Activated naive CD4-positive, alpha-beta T cell treated with anti-CD3 and anti-CD28 coated beads, Interleukin-2, amount 50 U/mL, for 24 hours (primary cell): ENCODE measurements around the gene NLN.
"Not testable (repeated sequence)": the region's sequence is repeated elsewhere in the genome, so short reads cannot be mapped to it uniquely, and the experiment has no call there.

ENCODE experiments used
- H3K27ac Mint-ChIP-seq: one replicate; pipeline ENCODE4 v1.8.0; 2021; ENCODE audit warnings: mild to moderate bottlenecking, mixed read lengths
- H3K27me3 Mint-ChIP-seq: one replicate; pipeline ENCODE4 v1.8.0; 2021; ENCODE audit warnings: mixed read lengths
- H3K36me3 Mint-ChIP-seq: one replicate; pipeline ENCODE4 v1.8.0; 2021; ENCODE audit warnings: mixed read lengths
- H3K4me1 Mint-ChIP-seq: one replicate; pipeline ENCODE4 v1.8.0; 2021; ENCODE audit warnings: mixed read lengths
- H3K4me3 Mint-ChIP-seq: one replicate; pipeline ENCODE4 v1.8.0; 2021; ENCODE audit warnings: mild to moderate bottlenecking, mixed read lengths
- H3K9me3 Mint-ChIP-seq: one replicate; pipeline ENCODE4 v1.8.0; 2021; ENCODE audit warnings: mixed read lengths

The NLN gene

DNA sequence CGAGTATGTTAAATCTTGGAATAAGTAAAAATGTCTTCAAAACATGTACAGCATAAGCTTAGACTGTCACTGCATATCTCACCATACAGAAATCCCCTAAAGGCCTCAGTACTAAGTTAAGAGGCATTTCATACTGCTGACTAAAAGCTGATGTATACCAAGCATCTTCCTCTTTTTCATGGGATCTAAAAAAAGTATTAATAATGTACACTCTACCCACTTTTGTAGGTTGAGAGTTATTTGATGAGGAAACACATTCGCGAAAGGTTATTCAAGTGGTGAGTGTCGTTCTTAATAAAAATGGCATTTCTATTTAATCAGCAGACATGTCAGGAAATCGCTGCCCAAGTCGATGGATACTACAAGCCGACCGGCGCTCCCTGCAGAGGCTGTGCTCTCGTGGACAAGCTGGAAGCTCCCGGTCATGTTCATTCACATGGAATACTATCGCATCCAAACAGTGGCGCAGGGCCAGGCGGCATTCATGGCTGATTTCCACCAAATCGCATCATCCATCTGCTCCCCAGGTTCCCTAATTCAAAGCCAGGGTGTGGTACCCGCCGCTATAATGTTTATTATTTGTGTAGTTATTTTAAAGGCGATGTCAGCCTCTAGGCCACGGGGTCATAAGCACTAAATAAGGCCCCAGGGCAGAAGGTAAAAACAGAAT is 820 bp upstream of the NLN start:
- H3K9me3 Mint-ChIP-seq: no peaks in the 10 kb centered on the region
- H3K4me1 Mint-ChIP-seq: peaks cover 16% of the 10 kb centered on the region
- H3K27me3 Mint-ChIP-seq: no peaks in the 10 kb centered on the region
- H3K27ac Mint-ChIP-seq: peak overlapping the region; percentile 93
- H3K36me3 Mint-ChIP-seq: no peaks in the 10 kb centered on the region
- H3K4me3 Mint-ChIP-seq: peak overlapping the region; percentile 96

DNA sequence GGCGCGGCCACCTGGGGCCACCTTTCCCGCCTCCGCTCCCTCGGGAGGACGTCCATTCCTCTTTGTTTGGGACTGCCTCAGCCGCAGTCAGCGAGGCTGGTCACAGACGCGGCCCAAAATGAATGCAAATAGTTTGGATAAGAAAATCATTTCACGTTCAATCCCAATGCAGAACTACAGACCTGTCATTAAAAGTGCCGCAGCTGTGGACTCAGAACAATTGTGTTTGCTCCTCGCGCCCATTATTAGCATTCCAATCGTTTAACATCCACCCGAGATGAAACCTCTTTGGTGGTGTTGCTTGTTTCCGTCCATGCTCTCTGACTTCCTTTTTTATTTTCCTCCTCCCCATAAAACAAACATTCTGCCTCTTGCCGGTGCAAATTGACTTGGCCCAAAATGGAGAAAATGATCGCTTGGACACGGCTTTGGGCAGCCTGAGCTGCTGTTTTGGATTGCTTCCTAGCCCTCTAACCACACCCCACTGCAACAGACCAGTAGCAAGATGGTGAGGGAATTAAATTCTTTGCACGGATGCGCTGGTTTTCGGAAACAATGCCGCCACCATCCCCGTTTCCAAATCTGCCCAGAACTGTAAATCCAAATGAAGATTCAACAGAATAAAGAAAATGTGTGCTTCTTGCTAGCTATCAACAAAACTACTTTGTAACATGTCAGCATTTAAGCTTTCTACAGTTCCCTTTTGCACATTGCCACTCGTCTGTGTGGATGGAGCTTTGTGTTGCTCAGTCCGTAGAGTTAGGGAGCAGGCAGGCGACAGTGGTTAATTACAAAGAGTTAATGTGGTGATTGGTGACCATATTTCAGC is 784 bp downstream of the NLN start:
- Mint-ChIP-seq H3K4me1 (peaks cover 16% of the 10 kb centered on the region), H3K4me3 (peak overlapping the region; percentile 92), H3K36me3 (no peaks in the 10 kb centered on the region), H3K27me3 (no peaks in the 10 kb centered on the region), H3K9me3 (no peaks in the 10 kb centered on the region), H3K27ac (peak overlapping the region; percentile 96)

DNA sequence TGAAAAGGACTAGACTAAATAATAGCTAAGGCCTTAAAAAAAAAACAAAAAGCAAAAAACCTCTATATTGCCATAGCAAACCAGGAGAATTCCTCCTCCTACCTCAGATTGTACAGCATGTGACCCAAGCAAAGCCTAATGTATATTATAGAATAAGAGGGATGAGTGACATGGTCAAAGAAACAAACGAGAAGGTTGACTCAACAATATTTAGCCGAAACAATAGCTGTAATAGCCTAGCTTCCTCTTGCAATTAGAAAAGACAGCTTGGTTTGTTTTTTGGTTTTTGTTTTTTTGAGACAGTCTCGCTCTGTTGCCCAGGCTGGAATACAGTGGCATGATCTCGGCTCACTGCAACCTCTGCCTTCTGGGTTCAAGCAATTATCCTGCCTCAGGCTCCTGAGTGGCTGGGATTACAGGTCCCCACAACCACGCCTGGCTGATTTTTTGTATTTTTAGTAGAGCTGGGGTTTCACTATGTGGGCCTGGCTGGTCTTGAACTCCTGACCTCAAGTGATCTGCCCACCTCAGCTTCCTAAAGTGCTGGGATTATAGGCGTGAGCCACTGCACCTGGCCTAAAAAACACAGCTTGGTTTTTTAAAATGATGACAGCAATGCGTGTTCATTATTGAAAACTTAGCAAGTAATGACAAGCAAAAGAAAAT is 5.6 kb downstream of the NLN start:
- Mint-ChIP-seq H3K9me3 (no peaks in the 10 kb centered on the region), H3K27ac (no peak overlapping the region), H3K36me3 (no peaks in the 10 kb centered on the region), H3K4me3 (no peak overlapping the region), H3K27me3 (no peaks in the 10 kb centered on the region), H3K4me1 (peaks cover 14% of the 10 kb centered on the region)

DNA sequence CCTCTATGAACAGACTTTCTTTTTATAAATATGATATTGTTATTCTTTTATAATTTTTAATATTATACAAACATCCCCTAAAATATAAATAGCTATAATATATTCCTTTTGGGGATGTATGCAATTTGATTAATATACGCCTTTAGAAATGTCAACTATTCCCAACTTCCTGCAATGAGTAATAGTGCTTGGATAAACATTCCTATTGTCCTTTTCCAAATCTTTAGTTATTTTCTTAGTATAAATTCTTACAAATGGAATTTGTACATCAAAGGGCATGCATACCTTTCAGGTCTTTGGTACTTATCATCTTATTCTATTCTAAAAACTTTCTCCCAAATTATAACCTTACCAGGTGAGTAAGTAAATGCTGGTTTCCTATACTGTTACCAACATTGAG is 6.2 kb downstream of the NLN start:
- no peaks in the 10 kb centered on the region for H3K27me3 Mint-ChIP-seq
- no peak overlapping the region for H3K4me3 Mint-ChIP-seq
- H3K4me1 Mint-ChIP-seq: peaks cover 8% of the 10 kb centered on the region
- no peaks in the 10 kb centered on the region for H3K9me3 Mint-ChIP-seq
- H3K36me3 Mint-ChIP-seq: no peaks in the 10 kb centered on the region
- H3K27ac Mint-ChIP-seq: no peak overlapping the region

DNA sequence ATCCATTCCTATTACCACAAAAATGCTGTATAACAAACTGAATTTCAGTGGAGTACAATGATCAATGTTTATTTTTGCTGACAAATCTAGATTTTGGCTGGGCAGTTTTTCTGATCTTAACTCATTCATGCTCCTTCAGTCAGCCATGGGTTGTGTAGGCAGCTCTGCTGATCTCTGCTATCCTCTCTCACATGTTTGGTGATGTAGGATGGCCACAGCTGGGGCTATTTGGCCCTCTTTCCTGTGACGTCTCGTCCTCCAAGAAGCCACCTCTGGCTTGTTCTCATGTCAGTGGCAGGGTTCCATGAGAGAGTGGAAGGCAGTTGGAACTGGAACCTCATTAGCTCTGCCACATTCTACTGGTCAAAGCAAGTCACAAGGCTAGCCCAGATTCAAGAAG is 8.9 kb downstream of the NLN start:
- Mint-ChIP-seq H3K4me1 (peaks cover 17% of the 10 kb centered on the region), H3K27ac (no peak overlapping the region), H3K4me3 (no peak overlapping the region), H3K9me3 (no peaks in the 10 kb centered on the region), H3K27me3 (no peaks in the 10 kb centered on the region), H3K36me3 (no peaks in the 10 kb centered on the region)

DNA sequence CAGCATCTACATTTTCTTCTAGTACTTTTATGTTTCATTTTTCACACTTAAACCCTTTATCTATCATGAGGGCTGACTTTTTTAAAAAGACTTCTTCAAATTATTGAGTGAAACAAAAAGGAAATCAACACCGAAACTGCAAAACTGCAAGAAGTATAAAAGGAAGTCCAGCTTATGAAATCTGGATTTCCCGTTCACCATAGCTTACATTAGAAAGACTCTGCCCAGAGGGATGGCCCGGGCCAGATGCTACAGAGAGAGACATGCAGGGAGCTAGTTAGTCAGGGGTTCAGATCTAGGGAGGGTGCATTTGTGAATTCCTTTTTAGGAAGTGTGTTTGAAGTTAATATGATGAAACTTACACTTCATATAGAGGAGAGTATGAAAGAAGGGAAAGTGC is 10.0 kb downstream of the NLN start:
- Mint-ChIP-seq H3K27ac (peak overlapping the region; percentile 19), H3K4me1 (peaks cover 17% of the 10 kb centered on the region)
- H3K4me3 Mint-ChIP-seq, H3K36me3 Mint-ChIP-seq, H3K9me3 Mint-ChIP-seq, H3K27me3 Mint-ChIP-seq: not testable (repeated sequence)

DNA sequence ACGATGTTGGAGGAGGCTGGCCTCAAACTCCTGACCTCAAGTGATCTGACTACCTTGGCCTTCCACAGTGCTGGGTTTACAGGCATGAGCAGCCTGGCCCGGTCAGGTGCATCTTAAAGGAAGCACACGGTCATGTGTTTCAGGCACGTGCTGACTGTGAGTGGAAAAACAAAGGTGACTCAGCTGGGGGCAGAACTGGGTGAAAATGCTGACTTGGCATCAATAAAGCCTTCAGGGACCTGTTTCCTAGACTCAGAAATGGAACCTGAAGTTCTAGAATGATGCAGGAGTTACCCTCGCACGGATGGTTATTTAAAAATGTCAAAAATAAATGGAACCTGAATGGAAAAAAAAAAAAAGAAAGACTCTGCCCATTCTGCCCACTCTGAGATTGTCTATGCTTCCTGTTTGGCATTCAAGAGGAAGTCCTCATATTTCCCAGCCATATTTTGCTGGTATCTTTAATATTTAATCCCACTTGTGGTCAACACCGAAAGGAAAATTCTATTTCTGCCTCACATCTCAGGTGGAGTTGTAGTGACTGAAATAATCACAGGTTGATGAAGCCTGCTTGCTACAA is 12.3 kb downstream of the NLN start:
- not testable (repeated sequence) for H3K36me3 Mint-ChIP-seq, H3K4me3 Mint-ChIP-seq, H3K27me3 Mint-ChIP-seq, H3K27ac Mint-ChIP-seq, H3K9me3 Mint-ChIP-seq
- peaks cover 17% of the 10 kb centered on the region for H3K4me1 Mint-ChIP-seq

DNA sequence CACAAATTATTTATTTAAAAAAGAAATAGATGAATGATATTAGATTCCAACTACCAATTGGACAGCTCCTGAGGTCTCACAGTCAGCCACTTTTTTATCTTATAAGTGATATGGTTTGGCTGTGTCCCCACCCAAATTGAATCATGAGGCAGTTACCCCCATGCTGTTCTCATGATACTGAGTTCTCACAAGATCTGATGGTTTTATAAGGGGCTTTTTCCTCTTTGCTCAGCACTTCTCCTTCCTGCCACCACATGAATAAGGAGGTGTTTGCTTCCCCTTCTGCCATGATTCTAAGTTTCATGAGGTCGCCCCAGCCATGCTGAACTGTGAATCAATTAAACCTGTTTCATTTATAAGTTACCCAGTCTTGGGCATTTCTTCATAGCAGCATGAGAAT is 12.9 kb downstream of the NLN start:
- peaks cover 17% of the 10 kb centered on the region for H3K4me1 Mint-ChIP-seq
- no peak overlapping the region for H3K4me3 Mint-ChIP-seq

DNA sequence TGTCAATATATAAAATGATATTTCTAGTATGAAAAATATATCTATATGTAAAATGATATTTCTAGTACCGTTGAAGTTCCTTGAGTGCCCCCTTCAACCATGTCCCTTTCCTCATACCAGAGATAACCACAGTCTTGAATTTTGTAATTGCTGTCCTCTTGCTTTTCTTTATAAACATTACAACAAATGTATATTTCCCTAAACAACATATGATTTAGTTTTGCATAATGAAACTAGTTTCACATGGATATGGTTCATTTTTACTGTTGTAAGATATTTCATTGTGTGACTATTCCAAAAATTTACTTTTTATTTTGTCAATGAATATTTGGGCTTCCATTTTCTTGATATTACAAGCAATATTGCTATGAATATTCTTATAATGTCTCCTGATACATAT is 14.0 kb downstream of the NLN start:
- H3K27ac Mint-ChIP-seq: no peak overlapping the region
- H3K36me3 Mint-ChIP-seq: peaks cover 2% of the 10 kb centered on the region
- H3K4me1 Mint-ChIP-seq: peaks cover 17% of the 10 kb centered on the region
- H3K4me3 Mint-ChIP-seq: no peak overlapping the region
- H3K9me3 Mint-ChIP-seq: no peaks in the 10 kb centered on the region
- H3K27me3 Mint-ChIP-seq: no peaks in the 10 kb centered on the region

More for the DNA sequence above, 12.9 kb downstream of the NLN start:
- Mint-ChIP-seq H3K9me3 (no peaks in the 10 kb centered on the region), H3K27ac (no peak overlapping the region), H3K27me3 (no peaks in the 10 kb centered on the region), H3K36me3 (peaks cover 2% of the 10 kb centered on the region)

DNA sequence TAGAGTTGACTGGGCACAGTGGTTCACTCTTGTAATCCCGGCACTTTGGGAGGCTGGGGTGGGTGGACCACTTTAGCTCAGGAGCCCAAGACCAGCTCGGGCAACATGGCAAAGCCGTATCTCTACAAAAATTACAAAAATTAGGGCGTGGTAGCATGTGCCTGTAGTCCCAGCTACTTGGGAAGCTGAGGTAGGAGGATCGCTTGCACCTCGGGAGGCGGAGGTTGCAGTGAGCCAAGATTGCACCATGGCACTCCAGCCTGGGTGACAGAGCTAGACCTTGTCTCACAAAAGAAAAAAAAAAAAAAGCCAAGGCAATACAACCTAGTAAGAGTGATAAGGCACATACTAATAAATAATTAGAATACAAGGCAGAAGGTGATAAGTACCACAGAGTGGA is 15.8 kb downstream of the NLN start:
- Mint-ChIP-seq H3K36me3 (peaks cover 2% of the 10 kb centered on the region), H3K4me3 (no peak overlapping the region), H3K27ac (no peak overlapping the region), H3K4me1 (peaks cover 22% of the 10 kb centered on the region), H3K9me3 (no peaks in the 10 kb centered on the region), H3K27me3 (no peaks in the 10 kb centered on the region)

DNA sequence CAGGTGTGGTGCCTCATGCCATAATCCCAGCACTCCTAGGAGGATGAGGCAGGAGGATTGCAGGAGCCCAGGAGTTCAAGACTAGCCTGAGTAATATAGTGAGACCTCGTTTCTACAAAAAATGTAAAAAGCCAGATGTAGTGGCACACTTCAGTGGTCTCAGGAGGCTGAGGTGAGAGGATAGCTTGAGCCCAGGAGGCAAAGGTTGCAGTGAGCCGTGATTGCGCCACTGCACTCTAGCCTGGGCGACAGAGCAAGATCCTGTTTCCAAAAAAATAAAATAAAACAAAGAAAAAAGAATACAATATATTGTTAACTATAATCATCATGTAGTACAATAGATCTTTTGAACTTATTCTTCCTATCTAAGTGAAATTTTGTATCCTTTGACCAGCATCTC is 16.3 kb downstream of the NLN start:
- Mint-ChIP-seq H3K4me3 (no peak overlapping the region), H3K9me3 (no peaks in the 10 kb centered on the region), H3K27me3 (no peaks in the 10 kb centered on the region), H3K36me3 (peaks cover 2% of the 10 kb centered on the region), H3K27ac (no peak overlapping the region), H3K4me1 (peaks cover 24% of the 10 kb centered on the region)

DNA sequence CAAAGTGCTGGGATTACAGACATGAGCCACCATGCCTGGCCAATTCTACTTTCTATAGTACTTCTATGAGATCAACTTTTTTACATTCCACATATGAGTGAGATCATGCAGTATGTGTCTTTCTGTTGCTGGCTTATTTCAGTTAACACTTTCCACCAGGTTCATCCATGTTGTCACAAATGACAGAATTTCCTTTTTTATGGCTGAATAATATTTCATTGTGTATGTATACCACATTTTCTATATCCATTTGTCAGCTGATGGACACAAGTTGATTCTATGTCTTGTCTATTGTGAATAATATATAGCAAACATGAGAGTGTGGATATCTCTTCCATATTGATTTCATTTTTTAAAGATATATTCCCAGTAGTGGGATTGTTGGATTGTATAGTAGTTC is 17.2 kb downstream of the NLN start:
- Mint-ChIP-seq H3K4me3 (no peak overlapping the region), H3K9me3 (no peaks in the 10 kb centered on the region), H3K27me3 (no peaks in the 10 kb centered on the region)

DNA sequence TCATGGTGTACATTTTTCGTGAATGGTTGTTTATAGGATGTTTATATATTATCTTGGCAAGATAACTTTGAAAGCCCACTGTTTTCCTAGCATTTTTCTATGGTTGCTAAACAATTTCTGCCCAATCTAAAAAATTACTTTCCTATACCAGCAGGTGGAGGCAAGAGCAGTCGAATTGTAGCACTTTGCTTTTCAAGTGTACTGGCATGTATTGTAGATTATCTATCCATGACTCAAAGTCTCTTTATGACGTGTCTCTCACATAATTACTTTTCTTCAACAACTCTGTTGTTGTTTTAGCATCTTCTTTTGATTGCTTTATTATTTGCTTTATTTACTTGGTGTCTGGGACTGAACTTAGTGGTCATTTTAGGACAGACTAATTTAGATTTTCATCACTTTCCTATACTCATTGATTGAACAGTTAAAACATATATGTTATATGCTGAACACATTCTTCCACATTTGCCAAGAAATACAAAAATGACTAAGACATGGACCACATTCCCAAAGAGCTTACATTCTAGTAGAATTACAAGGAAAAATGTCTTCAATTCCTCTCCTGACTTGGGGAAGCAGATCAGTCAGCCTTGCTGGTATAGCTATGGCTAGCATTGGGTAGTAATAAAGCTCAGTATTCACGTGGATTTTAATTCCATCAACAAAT is 20.7 kb downstream of the NLN start:
- peaks cover 2% of the 10 kb centered on the region for H3K36me3 Mint-ChIP-seq
- H3K27me3 Mint-ChIP-seq: no peaks in the 10 kb centered on the region
- H3K27ac Mint-ChIP-seq: no peak overlapping the region
- H3K9me3 Mint-ChIP-seq: no peaks in the 10 kb centered on the region
- H3K4me1 Mint-ChIP-seq: peaks cover 6% of the 10 kb centered on the region
- H3K4me3 Mint-ChIP-seq: no peak overlapping the region

More for the DNA sequence above, 17.2 kb downstream of the NLN start:
- no peak overlapping the region for H3K27ac Mint-ChIP-seq
- H3K4me1 Mint-ChIP-seq: peaks cover 23% of the 10 kb centered on the region
- peaks cover 2% of the 10 kb centered on the region for H3K36me3 Mint-ChIP-seq

DNA sequence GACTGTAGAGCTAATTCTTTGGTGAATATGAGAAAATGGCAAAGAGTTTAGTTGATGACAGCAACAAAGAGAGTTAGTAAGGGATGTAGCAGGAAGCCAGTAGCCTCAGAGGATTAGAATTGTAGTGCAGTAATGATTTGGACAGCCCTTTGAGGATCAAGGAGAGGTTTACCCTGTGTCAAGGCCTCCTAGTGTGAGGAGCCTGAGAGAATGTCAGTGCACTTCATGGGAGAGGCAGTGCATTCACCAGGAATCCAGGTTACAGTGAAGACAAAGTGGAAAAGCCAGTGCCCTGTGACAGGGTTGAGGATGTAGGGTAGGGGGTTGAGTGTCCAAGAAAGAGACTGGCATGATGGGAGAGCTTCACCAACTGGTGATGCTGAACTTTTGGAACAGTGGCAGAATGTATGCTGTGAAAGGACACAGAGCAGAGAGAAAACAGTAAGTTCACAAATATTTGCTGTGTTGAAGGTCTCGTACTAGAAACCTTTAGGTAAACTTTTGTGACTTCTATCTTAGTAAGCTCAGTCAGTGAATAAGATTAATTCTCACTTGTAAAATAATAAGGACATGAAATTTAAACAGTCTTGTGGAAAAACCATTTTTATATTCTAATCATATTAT is 27.3 kb downstream of the NLN start:
- H3K27me3 Mint-ChIP-seq: no peaks in the 10 kb centered on the region
- no peak overlapping the region for H3K4me3 Mint-ChIP-seq
- H3K9me3 Mint-ChIP-seq: no peaks in the 10 kb centered on the region
- peaks cover 9% of the 10 kb centered on the region for H3K4me1 Mint-ChIP-seq
- H3K36me3 Mint-ChIP-seq: peaks cover 2% of the 10 kb centered on the region
- H3K27ac Mint-ChIP-seq: no peak overlapping the region

DNA sequence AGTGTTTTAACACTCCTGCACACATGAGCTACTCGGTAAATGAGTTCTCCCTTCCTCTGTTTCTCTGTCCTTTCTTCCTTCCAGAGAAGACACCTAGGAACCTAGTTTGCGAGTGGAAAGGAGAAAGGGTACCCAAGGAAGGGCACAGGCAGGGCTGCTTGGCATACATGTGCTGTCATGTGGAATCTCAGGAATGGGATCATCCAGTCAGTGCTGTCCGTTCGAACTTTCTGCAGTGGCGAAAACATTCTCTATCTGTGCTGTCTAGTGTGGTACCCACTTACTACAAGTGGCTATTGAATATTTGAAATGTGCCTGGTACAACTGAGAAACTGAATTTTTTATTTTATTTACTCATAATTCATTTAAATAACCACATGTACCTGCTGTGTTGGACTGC is 28.0 kb downstream of the NLN start:
- peaks cover 2% of the 10 kb centered on the region for H3K36me3 Mint-ChIP-seq
- H3K27me3 Mint-ChIP-seq: no peaks in the 10 kb centered on the region
- H3K4me3 Mint-ChIP-seq: no peak overlapping the region
- no peaks in the 10 kb centered on the region for H3K9me3 Mint-ChIP-seq
- peaks cover 9% of the 10 kb centered on the region for H3K4me1 Mint-ChIP-seq
- H3K27ac Mint-ChIP-seq: no peak overlapping the region
